HEK293 (cell line): ENCODE results near the gene RPS15A.

Experiments
- CTCF ChIA-PET: fragments of 350-600 bp; formaldehyde crosslinking; extraction: SDS; loops from one replicate; lab custom pipeline; 2021; ENCODE audit warnings: antibody characterized with exemption; lab: Yijun Ruan, JAX
- POLR2A ChIA-PET: fragments of 300-600 bp; formaldehyde crosslinking; extraction: SDS; loops from one replicate; lab custom pipeline; 2020; ENCODE audit warnings: antibody characterized with exemption, inconsistent platforms; lab: Yijun Ruan, JAX
- H3K27ac ChIP-seq: fragments of 200-500 bp; sonication (Bioruptor generic); 2 replicates; pipeline ENCODE4 v1.5.1; 2014; ENCODE audit warnings: low read depth, low read length, control low read depth, inconsistent platforms; ENCODE audit errors: extremely low read depth
- H3K36me3 ChIP-seq, 2 experiments: fragments of 200-500 bp in 1 of 2; sonication (Bioruptor generic) in 1 of 2; 1 replicate in 1 of 2; 2 replicates in 1 of 2; pipeline ENCODE4 v1.5.1; 2014 to 2017; ENCODE audit warnings: inconsistent platforms in 2 of 2, low read length in 2 of 2; ENCODE audit not compliant: control insufficient read depth in 2 of 2, insufficient read depth in 1 of 2
- H3K4me1 ChIP-seq: fragments of 200-500 bp; sonication (Bioruptor generic); 2 replicates; pipeline ENCODE4 v1.5.1; 2014; ENCODE audit warnings: mild to moderate bottlenecking, low read length, inconsistent platforms; ENCODE audit not compliant: control insufficient read depth, insufficient read depth
- H3K4me3 ChIP-seq: 2 replicates; pipeline ENCODE4 v1.5.1; 2011; ENCODE audit warnings: low read depth, mild to moderate bottlenecking, control low read depth, low read length, moderate library complexity
- H3K9me3 ChIP-seq: fragments of 200-500 bp; sonication (Bioruptor generic); 2 replicates; pipeline ENCODE4 v1.5.1; 2014; ENCODE audit warnings: low read depth, low read length, inconsistent platforms; ENCODE audit not compliant: control insufficient read depth, insufficient read depth
- CTCF ChIP-seq: fragments of 450-650 bp; formaldehyde crosslinking; IDR thresholded peaks from 2 replicates; pipeline ENCODE4 v1.5.1; 2016; ENCODE audit warnings: missing biosample characterization, missing genetic modification characterization
- FEZF1 ChIP-seq: fragments of 450-650 bp; formaldehyde crosslinking; IDR thresholded peaks from 2 replicates; pipeline ENCODE4 v1.5.1; 2016; ENCODE audit warnings: missing biosample characterization, missing genetic modification characterization
- GLI4 ChIP-seq: fragments of 450-650 bp; formaldehyde crosslinking; IDR thresholded peaks from 2 replicates; pipeline ENCODE4 v1.5.1; 2016; ENCODE audit warnings: missing biosample characterization, missing genetic modification characterization
- HOXC10 ChIP-seq: sonication (generic); formaldehyde crosslinking; IDR thresholded peaks from 2 replicates; pipeline ENCODE4 v1.8.1; 2023; ENCODE audit warnings: mild to moderate bottlenecking, missing genetic modification reagents
- KLF1 ChIP-seq: fragments of 450-650 bp; formaldehyde crosslinking; IDR thresholded peaks from 2 replicates; pipeline ENCODE4 v1.5.1; 2016; ENCODE audit warnings: missing biosample characterization, missing genetic modification characterization
- OSR2 ChIP-seq: fragments of 450-650 bp; formaldehyde crosslinking; IDR thresholded peaks from 2 replicates; pipeline ENCODE4 v1.5.1; 2016; ENCODE audit warnings: missing biosample characterization, missing genetic modification characterization
- YY1 ChIP-seq: fragments of 450-650 bp; formaldehyde crosslinking; IDR thresholded peaks from 2 replicates; pipeline ENCODE4 v1.5.1; 2018; ENCODE audit warnings: missing biosample characterization, missing genetic modification characterization
- ZBTB11 ChIP-seq: fragments of 450-650 bp; formaldehyde crosslinking; conservative IDR thresholded peaks from 2 replicates; pipeline ENCODE4 v1.5.1; 2016; ENCODE audit warnings: low read depth, missing biosample characterization, missing genetic modification characterization
- ZFP69B ChIP-seq: fragments of 450-650 bp; formaldehyde crosslinking; IDR thresholded peaks from 2 replicates; pipeline ENCODE4 v1.5.1; 2016; ENCODE audit warnings: missing biosample characterization, missing genetic modification characterization
- ZNF266 ChIP-seq: fragments of 450-650 bp; formaldehyde crosslinking; IDR thresholded peaks from 2 replicates; pipeline ENCODE4 v1.5.1; 2016; ENCODE audit warnings: missing biosample characterization, missing genetic modification characterization, low read depth
- ZNF398 ChIP-seq: fragments of 450-650 bp; formaldehyde crosslinking; IDR thresholded peaks from 2 replicates; pipeline ENCODE4 v1.5.1; 2017; ENCODE audit warnings: missing biosample characterization, missing genetic modification characterization
- ZNF433 ChIP-seq: fragments of 450-650 bp; formaldehyde crosslinking; IDR thresholded peaks from 2 replicates; pipeline ENCODE4 v1.5.1; 2016; ENCODE audit warnings: missing biosample characterization, missing genetic modification characterization, low read depth
- ZNF488 ChIP-seq: fragments of 450-650 bp; formaldehyde crosslinking; IDR thresholded peaks from 2 replicates; pipeline ENCODE4 v1.5.1; 2016; ENCODE audit warnings: missing biosample characterization, missing genetic modification characterization
- ZNF510 ChIP-seq: fragments of 450-650 bp; formaldehyde crosslinking; IDR thresholded peaks from 2 replicates; pipeline ENCODE4 v1.5.1; 2018; ENCODE audit warnings: mild to moderate bottlenecking, missing genetic modification characterization, missing biosample characterization; ENCODE audit not compliant: insufficient replicate concordance
- ZNF571 ChIP-seq: fragments of 450-650 bp; formaldehyde crosslinking; IDR thresholded peaks from 2 replicates; pipeline ENCODE4 v1.5.0; 2017; ENCODE audit warnings: missing biosample characterization, missing genetic modification characterization
- ZNF660 ChIP-seq: fragments of 450-650 bp; IDR thresholded peaks from 2 replicates; pipeline ENCODE4 v1.5.1; 2018; ENCODE audit warnings: missing biosample characterization, mild to moderate bottlenecking, missing genetic modification characterization
- ZNF677 ChIP-seq: fragments of 450-650 bp; IDR thresholded peaks from 2 replicates; pipeline ENCODE4 v1.5.0; 2018; ENCODE audit warnings: missing biosample characterization, mild to moderate bottlenecking, missing genetic modification characterization, moderate library complexity
- ZXDB ChIP-seq: fragments of 450-650 bp; formaldehyde crosslinking; IDR thresholded peaks from 2 replicates; pipeline ENCODE4 v1.5.1; 2016; ENCODE audit warnings: missing biosample characterization, missing genetic modification characterization
- TF ChIP-seq, protein P1 (sequence below): fragments of 450-650 bp; formaldehyde crosslinking; IDR thresholded peaks from 2 replicates; pipeline ENCODE4 v1.5.1; 2016; ENCODE audit warnings: missing biosample characterization, missing genetic modification characterization

Gene RPS15A

DNA sequence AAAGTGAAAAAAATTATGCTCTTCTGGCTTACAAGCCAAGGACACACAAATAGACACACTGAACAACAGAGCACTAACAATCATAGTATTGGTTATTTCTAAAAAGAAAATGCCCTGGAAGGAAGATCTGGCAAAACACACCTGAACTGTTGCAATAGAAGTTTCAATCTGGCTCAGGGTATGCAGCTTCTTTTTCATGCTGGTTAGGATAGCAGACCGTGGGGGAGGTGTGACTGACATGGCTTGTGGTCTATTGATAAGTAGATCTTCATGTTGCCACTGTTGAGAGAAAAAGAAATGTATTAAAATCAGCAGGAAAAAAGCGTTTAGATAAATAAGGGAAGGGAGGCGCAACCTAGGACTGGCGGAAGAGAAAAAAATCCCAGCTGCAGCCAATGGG, 37.8 kb upstream of the RPS15A start (continued):
- TF ChIP-seq ZNF510 (no peak), ZBTB11 (tag by site-specific recombination) (no peak), CTCF (tag by site-specific recombination) (no peak), YY1 (tag by site-specific recombination) (no peak), ZXDB (no peak)

GRCh38 chr16:18816286-18816685, 26.2 kb upstream of the RPS15A start:
- CTCF ChIA-PET = interaction anchor here (0.5 to 2.7 kb wide), 4 partner anchors 14 to 153 kb away, joined by 3 to 18 read pairs (median 5); partner anchors contain the start of gene ARL6IP1
- H3K36me3 ChIP-seq = peaks cover 44 to 78% of the 10 kb centered on the region in 2 experiments
- H3K4me3 ChIP-seq = no peak overlapping the region

GRCh38 chr16:18811925-18812324, 21.8 kb upstream of the RPS15A start:
- ChIA-PET CTCF (no interaction called here), POLR2A (no interaction called here)
- H3K9me3 ChIP-seq = no peaks in the 10 kb centered on the region
- H3K27ac ChIP-seq = no peak overlapping the region
- peaks cover 40 to 82% of the 10 kb centered on the region in 2 experiments for H3K36me3 ChIP-seq
- no peak overlapping the region for H3K4me3 ChIP-seq
- H3K4me1 ChIP-seq = no peaks in the 10 kb centered on the region
- TF ChIP-seq FEZF1 (tag by site-specific recombination) = no peak
- no peak for TF ChIP-seq ZNF677 (tag by site-specific recombination)
- TF ChIP-seq ZNF398 = no peak
- TF ChIP-seq, protein P1, sequence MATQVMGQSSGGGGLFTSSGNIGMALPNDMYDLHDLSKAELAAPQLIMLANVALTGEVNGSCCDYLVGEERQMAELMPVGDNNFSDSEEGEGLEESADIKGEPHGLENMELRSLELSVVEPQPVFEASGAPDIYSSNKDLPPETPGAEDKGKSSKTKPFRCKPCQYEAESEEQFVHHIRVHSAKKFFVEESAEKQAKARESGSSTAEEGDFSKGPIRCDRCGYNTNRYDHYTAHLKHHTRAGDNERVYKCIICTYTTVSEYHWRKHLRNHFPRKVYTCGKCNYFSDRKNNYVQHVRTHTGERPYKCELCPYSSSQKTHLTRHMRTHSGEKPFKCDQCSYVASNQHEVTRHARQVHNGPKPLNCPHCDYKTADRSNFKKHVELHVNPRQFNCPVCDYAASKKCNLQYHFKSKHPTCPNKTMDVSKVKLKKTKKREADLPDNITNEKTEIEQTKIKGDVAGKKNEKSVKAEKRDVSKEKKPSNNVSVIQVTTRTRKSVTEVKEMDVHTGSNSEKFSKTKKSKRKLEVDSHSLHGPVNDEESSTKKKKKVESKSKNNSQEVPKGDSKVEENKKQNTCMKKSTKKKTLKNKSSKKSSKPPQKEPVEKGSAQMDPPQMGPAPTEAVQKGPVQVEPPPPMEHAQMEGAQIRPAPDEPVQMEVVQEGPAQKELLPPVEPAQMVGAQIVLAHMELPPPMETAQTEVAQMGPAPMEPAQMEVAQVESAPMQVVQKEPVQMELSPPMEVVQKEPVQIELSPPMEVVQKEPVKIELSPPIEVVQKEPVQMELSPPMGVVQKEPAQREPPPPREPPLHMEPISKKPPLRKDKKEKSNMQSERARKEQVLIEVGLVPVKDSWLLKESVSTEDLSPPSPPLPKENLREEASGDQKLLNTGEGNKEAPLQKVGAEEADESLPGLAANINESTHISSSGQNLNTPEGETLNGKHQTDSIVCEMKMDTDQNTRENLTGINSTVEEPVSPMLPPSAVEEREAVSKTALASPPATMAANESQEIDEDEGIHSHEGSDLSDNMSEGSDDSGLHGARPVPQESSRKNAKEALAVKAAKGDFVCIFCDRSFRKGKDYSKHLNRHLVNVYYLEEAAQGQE (tag by site-specific recombination) = no peak
- no peak for TF ChIP-seq HOXC10 (CRISPR knock-in tag)
- no peak for TF ChIP-seq ZBTB11 (tag by site-specific recombination)
- TF ChIP-seq KLF1 (tag by site-specific recombination) = no peak
- no peak for TF ChIP-seq ZNF488 (tag by site-specific recombination)
- no peak for TF ChIP-seq ZNF266 (tag by site-specific recombination)
- TF ChIP-seq ZFP69B (tag by site-specific recombination) = no peak
- no peak for TF ChIP-seq ZNF433 (tag by site-specific recombination)
- TF ChIP-seq ZNF571 (tag by site-specific recombination) = no peak
- TF ChIP-seq ZNF660 (tag by site-specific recombination) = no peak
- TF ChIP-seq GLI4 = no peak

More at GRCh38 chr16:18816286-18816685, 26.2 kb upstream of the RPS15A start:
- no peak for TF ChIP-seq OSR2 (tag by site-specific recombination)
- TF ChIP-seq, all 188 proteins: peak for 0
- POLR2A ChIA-PET = interaction anchor here (1.3 kb wide), 1 partner anchor 15 kb away, joined by 4 read pairs; the partner anchor contains the start of gene ARL6IP1
- Histone ChIP-seq H3K4me1 (no peaks in the 10 kb centered on the region), H3K9me3 (no peaks in the 10 kb centered on the region), H3K27ac (no peak overlapping the region)
